RPMI8226 (cell line): Measurements from ENCODE around the gene SPDYE17.
"Not testable (repeated sequence)": the region's sequence is repeated elsewhere in the genome, so short reads cannot be mapped to it uniquely, and the experiment has no call there.

Source experiments
- DNase-seq: peaks from one replicate; pipeline ENCODE4 v3.0.0-alpha.2; 2015

SPDYE17 gene

GRCh38 chr7:76998285-76998589, 33.9 kb downstream of the SPDYE17 start:
- no peak for DNase-seq

- no peak for DNase-seq
Observed at GRCh38 chr7:76997381-76998284, 34.5 kb downstream of the SPDYE17 start.

GRCh38 chr7:76996932-76997331, 35.2 kb downstream of the SPDYE17 start:
- DNase-seq, result not testable (repeated sequence)

GRCh38 chr7:76994286-76994685, 37.9 kb downstream of the SPDYE17 start:
- DNase-seq, result not testable (repeated sequence)

- DNase-seq, result not testable (repeated sequence)
Observed at GRCh38 chr7:76993831-76994230, 38.3 kb downstream of the SPDYE17 start.

GRCh38 chr7:76992871-76993270, 39.3 kb downstream of the SPDYE17 start:
- DNase-seq, result not testable (repeated sequence)

GRCh38 chr7:76992204-76992603, 40.0 kb downstream of the SPDYE17 start:
- not testable (repeated sequence) for DNase-seq

GRCh38 chr7:76990202-76990601, 42.0 kb downstream of the SPDYE17 start:
- DNase-seq, result not testable (repeated sequence)

- not testable (repeated sequence) for DNase-seq
Observed at GRCh38 chr7:76985924-76986717, 46.0 kb downstream of the SPDYE17 start.

- DNase-seq, result not testable (repeated sequence)
Observed at GRCh38 chr7:76984784-76985136, 47.4 kb downstream of the SPDYE17 start.

GRCh38 chr7:76983937-76984783, 48.0 kb downstream of the SPDYE17 start:
- not testable (repeated sequence) for DNase-seq

GRCh38 chr7:76983333-76983732, 48.8 kb downstream of the SPDYE17 start:
- DNase-seq, result not testable (repeated sequence)

GRCh38 chr7:76982501-76982900, 49.7 kb downstream of the SPDYE17 start:
- DNase-seq, result not testable (repeated sequence)

- not testable (repeated sequence) for DNase-seq
Observed at GRCh38 chr7:76981187-76981970, 50.8 kb downstream of the SPDYE17 start.

- DNase-seq, result not testable (repeated sequence)
Observed at GRCh38 chr7:76980576-76980975, 51.6 kb downstream of the SPDYE17 start.

- DNase-seq, result not testable (repeated sequence)
Observed at GRCh38 chr7:76977761-76978367, 54.3 kb downstream of the SPDYE17 start.

- DNase-seq, result not testable (repeated sequence)
Observed at GRCh38 chr7:76974793-76975579, 57.2 kb downstream of the SPDYE17 start.

GRCh38 chr7:76974336-76974735, 57.8 kb downstream of the SPDYE17 start:
- DNase-seq, result not testable (repeated sequence)

- not testable (repeated sequence) for DNase-seq
Observed at GRCh38 chr7:76972391-76972790, 59.8 kb downstream of the SPDYE17 start.
